Effector CD8-positive, alpha-beta T cell (primary cell): Measurements from ENCODE around the gene HNRNPR.
A peak's percentile ranks its signal among the peaks of the same experiment; 100 is the strongest.

ENCODE experiments used
- DNase-seq: peaks from one replicate; lab custom pipeline; 2025; lab: John Stamatoyannopoulos, UW

The HNRNPR gene

GRCh38 chr1:23369335-23370013, 25.4 kb upstream of the HNRNPR start, which contains the start of gene ZNF436:
ZNF436 (minus strand) TSS chr1:23369836; CDS start chr1:23368005, 1,831 bp downstream.
- DNase-seq, result peak; percentile 47

DNA sequence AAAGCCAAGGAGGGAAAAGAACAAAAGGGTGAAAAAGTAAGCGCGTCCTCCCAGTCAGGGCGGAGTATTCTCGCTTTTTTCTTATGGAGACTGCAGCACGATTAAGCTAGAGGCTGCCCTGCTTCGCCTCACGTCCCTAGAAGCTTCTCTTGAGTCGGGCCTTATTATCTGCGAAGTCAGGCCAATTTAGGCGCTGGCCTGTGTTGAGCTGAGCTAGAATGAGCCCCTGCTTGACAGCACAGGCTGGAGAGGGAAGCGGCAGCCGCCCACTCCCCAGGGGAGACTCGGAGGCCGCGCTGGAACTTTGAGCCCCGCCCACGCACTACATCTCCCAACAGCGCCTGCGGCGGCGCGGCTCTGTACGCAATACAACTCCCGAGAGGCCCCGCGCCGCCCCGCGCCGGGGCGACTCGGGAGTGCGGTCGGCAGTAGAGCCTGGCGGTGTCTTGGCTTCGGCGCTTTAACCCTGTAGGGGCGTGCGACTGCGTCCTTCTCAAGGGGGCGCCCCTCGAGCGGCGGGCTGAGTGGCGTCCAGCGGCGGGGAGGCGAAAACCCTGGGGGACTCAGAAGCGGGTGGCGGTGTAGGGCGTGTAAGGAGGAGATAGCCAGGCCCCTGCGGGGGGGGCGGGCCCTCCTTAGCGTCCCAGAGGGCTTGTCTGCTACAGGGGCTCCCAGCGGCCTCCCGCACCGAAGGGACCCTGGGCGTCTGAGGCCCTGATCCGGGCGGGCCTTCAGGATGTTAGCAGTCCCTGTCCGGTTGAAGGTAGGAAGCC, 24.7 kb upstream of the HNRNPR start:
- DNase-seq, result peak; percentile 77

GRCh38 chr1:23367791-23368561, 23.9 kb upstream of the HNRNPR start:
- DNase-seq, result peak; percentile 95

- no peak for DNase-seq
Measured at GRCh38 chr1:23367451-23367790, 23.3 kb upstream of the HNRNPR start.

DNA sequence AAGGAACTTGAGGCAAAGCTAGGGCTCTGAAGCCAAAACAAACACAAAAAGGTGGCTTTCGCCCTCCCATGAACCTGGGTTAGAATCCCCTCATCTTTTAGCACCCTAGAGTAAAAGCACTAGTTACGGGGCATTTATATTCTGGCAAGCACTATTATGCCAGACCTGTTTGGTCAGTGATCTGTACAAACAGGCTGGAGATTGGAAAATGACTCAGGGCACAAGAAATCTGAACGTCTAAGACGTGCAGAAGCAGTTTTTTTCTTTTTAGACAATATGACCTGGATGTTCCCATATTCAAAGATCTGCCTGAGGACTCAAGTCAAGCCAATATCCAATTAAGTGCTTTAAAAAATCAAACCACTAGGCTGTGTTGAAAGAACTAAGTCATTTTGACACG, 22.5 kb upstream of the HNRNPR start:
- DNase-seq, result no peak

- DNase-seq, result no peak
Measured at GRCh38 chr1:23366146-23366545, 22.1 kb upstream of the HNRNPR start.

GRCh38 chr1:23362218-23362713, 18.2 kb upstream of the HNRNPR start:
- DNase-seq, result no peak

DNA sequence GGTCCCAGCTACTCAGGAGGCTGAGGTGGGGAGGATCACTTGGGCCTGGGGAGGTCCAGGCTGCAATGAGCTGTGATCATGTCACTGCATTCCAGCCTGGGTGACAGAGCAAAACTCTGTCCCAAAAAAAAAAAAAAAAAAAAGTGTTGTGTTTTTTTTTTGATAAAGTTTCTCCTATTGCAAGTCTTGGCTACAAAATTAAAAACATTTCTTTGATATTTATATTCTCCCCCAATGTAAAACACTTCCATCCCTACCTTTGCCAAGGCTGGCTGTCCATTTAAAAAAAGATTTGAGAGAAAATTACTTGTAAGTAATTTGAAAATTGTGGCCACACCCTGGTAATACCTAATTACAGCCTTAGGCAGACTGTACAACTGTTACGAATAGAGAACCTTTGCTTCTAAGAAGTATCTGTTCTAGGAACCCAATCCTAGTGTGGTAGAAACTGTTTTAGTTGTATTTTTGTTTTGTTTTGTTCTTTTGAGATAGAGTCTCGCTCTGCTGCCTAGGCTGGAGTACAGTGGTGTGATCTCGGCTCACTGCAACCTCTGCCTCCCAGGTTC, 14.3 kb upstream of the HNRNPR start:
- no peak for DNase-seq

DNA sequence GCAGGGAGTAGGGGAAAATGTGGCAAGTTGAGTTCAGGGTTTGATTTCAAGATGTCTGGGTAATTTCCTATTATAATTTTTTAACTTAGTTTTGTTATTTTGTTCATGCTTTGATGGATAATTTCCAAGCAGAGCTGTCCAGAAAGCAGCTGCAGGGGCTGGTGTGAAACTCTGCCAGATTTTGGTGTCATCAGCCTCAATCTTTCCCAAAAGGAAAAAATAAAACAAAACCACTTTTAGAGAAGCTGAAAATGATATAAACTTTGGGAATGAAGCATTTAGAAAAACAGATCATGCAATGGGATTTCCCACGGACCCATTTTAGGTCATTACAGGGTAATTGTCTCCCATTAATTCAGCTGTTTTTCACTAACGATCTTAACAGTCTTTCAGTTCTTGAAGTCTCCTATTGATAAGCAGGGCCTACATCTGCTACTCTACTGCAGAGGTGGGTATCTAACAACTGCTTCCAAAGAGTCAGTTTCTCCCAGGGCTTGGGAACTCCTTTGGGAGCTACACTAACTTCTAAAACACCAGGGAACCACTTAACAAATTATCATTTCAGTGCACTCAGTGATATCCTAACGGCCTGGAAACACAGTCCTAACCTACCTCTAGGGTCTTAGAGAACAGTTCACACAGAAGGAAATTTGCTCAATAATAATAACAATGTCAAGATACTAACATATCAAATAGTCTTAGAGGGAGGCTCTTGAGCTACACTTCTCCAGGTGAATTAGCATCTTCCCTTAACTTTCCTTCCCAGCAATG, 13.2 kb upstream of the HNRNPR start:
- DNase-seq, result no peak

DNA sequence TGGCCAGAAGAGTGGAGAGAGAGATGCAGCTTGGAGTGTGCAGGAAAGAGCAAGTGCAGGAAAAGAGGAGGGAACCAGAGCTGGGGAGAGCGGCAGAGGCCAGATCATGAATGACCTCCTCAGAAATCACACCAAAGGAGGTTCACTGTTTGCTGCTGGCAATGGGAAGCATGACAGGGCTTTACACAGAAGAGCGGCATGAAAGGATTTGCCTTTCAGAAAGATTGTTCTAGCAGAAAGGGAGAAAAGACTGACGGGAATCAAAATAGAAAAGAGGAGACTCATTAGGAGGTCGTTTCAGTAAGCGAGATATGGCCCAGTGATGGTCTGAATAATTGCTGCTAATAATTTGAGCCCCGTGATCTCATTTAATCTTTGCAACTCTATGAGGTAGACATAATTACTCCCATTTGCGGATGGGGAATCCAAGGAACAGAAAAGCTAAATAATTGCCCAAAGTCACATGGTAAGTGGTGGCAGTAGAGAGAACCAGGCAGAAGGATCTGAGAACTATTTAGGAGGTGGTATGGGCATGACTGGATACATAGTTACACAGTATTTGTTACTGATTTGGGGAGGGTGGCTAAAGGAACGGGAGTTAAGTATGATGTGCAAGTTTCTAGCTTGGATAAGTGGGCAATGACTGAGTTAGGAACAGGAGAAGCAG, 12.5 kb upstream of the HNRNPR start:
- DNase-seq, result no peak

DNA sequence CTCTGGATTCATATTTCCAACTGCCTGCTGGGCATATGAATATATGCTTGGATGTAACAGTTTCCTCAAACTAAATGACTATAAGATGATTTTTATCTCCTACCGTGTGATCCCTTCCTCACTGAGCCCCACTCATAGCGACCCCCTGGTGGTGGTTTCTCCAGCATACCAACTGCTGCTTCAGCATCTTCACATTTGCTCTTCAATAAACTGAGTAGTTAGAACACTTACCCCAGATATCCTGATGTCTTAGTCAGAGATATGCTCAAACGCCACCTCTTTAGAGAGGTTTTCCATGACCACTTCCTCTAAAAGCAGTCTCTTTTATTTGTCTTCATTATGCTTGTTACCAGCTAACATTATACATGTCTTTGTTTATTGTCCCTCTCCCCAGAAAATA, 10.2 kb upstream of the HNRNPR start:
- DNase-seq, result no peak

GRCh38 chr1:23352096-23352695, 8.1 kb upstream of the HNRNPR start:
- DNase-seq, result no peak

- no peak for DNase-seq
Measured at GRCh38 chr1:23345920-23346319, 1.8 kb upstream of the HNRNPR start.

- no peak for DNase-seq
Measured at GRCh38 chr1:23344987-23345472, 946 bp upstream of the HNRNPR start.

GRCh38 chr1:23343221-23344110, 618 bp downstream of the HNRNPR start:
- no peak for DNase-seq

- no peak for DNase-seq
Measured at GRCh38 chr1:23341931-23342692, 2.0 kb downstream of the HNRNPR start.

GRCh38 chr1:23339632-23340031, 4.5 kb downstream of the HNRNPR start:
- DNase-seq, result no peak

GRCh38 chr1:23337869-23338268, 6.2 kb downstream of the HNRNPR start:
- no peak for DNase-seq

- DNase-seq, result no peak
Measured at GRCh38 chr1:23331713-23332112, 12.4 kb downstream of the HNRNPR start.
